ENCODE measurements around the gene NF2.

The NF2 gene

GRCh38 chr22:29702931-29703501 lies 99.6 kb downstream of the NF2 start:
- Histone ChIP-seq H3K4me3 (ENCODE audit: low read depth, low read length) (no peak overlapping the region), H2AFZ (no peak overlapping the region), H3K36me3 (ENCODE audit: control insufficient read depth, insufficient read depth, low read length) (no peaks in the 10 kb centered on the region), H3K27me3 (ENCODE audit: control insufficient read depth, insufficient read depth, low read length) (no peaks in the 10 kb centered on the region), H3K9ac (no peak overlapping the region), H3K27ac (no peak overlapping the region), H3K9me3 (ENCODE audit: control insufficient read depth, low read length) (no peaks in the 10 kb centered on the region), H3K79me2 (no peaks in the 10 kb centered on the region), H3K4me2 (ENCODE audit: low read length) (no peak overlapping the region), H3K4me1 (peaks cover 20% of the 10 kb centered on the region)
- TF ChIP-seq, protein P1, sequence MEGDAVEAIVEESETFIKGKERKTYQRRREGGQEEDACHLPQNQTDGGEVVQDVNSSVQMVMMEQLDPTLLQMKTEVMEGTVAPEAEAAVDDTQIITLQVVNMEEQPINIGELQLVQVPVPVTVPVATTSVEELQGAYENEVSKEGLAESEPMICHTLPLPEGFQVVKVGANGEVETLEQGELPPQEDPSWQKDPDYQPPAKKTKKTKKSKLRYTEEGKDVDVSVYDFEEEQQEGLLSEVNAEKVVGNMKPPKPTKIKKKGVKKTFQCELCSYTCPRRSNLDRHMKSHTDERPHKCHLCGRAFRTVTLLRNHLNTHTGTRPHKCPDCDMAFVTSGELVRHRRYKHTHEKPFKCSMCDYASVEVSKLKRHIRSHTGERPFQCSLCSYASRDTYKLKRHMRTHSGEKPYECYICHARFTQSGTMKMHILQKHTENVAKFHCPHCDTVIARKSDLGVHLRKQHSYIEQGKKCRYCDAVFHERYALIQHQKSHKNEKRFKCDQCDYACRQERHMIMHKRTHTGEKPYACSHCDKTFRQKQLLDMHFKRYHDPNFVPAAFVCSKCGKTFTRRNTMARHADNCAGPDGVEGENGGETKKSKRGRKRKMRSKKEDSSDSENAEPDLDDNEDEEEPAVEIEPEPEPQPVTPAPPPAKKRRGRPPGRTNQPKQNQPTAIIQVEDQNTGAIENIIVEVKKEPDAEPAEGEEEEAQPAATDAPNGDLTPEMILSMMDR (IDR thresholded peaks at IDR 0.05): no peak

GRCh38 chr22:29703569-29704195 lies 100.2 kb downstream of the NF2 start:
- H3K27ac ChIP-seq: no peak overlapping the region
- H3K9ac ChIP-seq: no peak overlapping the region
- no peaks in the 10 kb centered on the region for H3K9me3 ChIP-seq (ENCODE audit: control insufficient read depth, low read length)
- no peaks in the 10 kb centered on the region for H3K27me3 ChIP-seq (ENCODE audit: control insufficient read depth, insufficient read depth, low read length)
- H3K4me1 ChIP-seq: peaks cover 17% of the 10 kb centered on the region
- H3K36me3 ChIP-seq (ENCODE audit: control insufficient read depth, insufficient read depth, low read length): no peaks in the 10 kb centered on the region
- no peak overlapping the region for H3K4me2 ChIP-seq (ENCODE audit: low read length)
- H3K4me3 ChIP-seq (ENCODE audit: low read depth, low read length): no peak overlapping the region
- TF ChIP-seq, protein P1 (IDR thresholded peaks at IDR 0.05): no peak
- H3K79me2 ChIP-seq: no peaks in the 10 kb centered on the region
- no peak overlapping the region for H2AFZ ChIP-seq

- H3K4me2 ChIP-seq (ENCODE audit: low read length): no peak overlapping the region
- TF ChIP-seq, protein P1 (IDR thresholded peaks at IDR 0.05): no peak
- H3K79me2 ChIP-seq: no peaks in the 10 kb centered on the region
- no peak overlapping the region for H3K27ac ChIP-seq
- H2AFZ ChIP-seq: peak overlapping the region; percentile 46
- H3K9ac ChIP-seq: no peak overlapping the region
- H3K4me1 ChIP-seq: peaks cover 15% of the 10 kb centered on the region
- H3K4me3 ChIP-seq (ENCODE audit: low read depth, low read length): no peak overlapping the region
- H3K36me3 ChIP-seq (ENCODE audit: control insufficient read depth, insufficient read depth, low read length): no peaks in the 10 kb centered on the region
- H3K9me3 ChIP-seq (ENCODE audit: control insufficient read depth, low read length): no peaks in the 10 kb centered on the region
- H3K27me3 ChIP-seq (ENCODE audit: control insufficient read depth, insufficient read depth, low read length): no peaks in the 10 kb centered on the region
Measured at GRCh38 chr22:29704528-29705285, 101.3 kb downstream of the NF2 start.

- H3K4me2 ChIP-seq (ENCODE audit: low read length): no peak overlapping the region
- H3K9ac ChIP-seq: no peak overlapping the region
- H3K4me3 ChIP-seq (ENCODE audit: low read depth, low read length): no peak overlapping the region
- TF ChIP-seq, protein P1 (IDR thresholded peaks at IDR 0.05): no peak
- no peaks in the 10 kb centered on the region for H3K27me3 ChIP-seq (ENCODE audit: control insufficient read depth, insufficient read depth, low read length)
- no peak overlapping the region for H3K27ac ChIP-seq
- H2AFZ ChIP-seq: no peak overlapping the region
- H3K36me3 ChIP-seq (ENCODE audit: control insufficient read depth, insufficient read depth, low read length): no peaks in the 10 kb centered on the region
- peaks cover 17% of the 10 kb centered on the region for H3K4me1 ChIP-seq
- H3K9me3 ChIP-seq (ENCODE audit: control insufficient read depth, low read length): no peaks in the 10 kb centered on the region
- no peaks in the 10 kb centered on the region for H3K79me2 ChIP-seq
Measured at GRCh38 chr22:29705651-29706050, 102.2 kb downstream of the NF2 start.
